ENCODE data around the gene KAZN.

The KAZN gene

DNA sequence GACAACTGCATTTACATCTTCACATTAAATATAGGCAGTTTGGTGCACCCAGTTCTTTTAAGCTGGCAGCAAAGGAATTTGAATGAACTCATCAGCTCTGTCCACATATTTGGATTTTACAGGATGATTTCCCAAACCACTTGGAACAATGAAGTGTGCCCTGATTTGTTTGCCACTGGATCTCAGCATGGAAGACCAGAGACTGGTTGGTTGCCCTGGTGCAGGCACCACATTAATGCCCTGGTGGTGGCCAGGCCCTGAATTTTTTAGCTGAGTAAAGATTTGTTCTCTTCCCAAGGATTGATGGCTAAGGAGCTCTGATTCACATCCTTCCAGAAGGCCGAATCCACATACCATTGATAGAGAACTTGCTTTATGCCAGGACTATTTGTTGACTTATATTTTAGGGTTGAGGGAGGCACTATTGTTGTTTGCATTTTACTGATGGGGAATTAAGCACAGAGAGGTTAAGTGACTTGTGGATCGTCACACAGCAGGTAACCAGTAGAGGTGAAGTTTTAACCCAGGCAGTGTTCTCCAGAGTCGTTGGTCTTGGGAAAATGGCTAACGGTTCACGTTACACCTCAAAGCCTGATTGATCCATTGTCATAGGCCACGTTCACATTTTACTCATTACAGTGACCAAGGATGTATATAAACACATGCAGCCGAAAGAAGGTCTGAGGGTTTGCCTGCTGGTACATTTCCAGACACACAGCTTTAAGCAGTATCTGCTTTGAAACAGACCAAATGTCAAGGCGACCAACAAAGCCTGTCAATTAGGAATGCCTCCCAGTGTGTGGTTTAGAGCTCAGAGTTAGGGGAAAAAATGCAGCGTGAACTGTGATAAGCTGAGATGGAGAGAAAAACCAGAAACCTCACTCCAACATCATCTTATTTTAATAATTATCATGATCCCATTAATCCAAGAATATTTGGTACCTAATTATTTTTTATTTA lies 50.7 kb downstream of the KAZN start:
- DNase-seq, result no peak

DNA sequence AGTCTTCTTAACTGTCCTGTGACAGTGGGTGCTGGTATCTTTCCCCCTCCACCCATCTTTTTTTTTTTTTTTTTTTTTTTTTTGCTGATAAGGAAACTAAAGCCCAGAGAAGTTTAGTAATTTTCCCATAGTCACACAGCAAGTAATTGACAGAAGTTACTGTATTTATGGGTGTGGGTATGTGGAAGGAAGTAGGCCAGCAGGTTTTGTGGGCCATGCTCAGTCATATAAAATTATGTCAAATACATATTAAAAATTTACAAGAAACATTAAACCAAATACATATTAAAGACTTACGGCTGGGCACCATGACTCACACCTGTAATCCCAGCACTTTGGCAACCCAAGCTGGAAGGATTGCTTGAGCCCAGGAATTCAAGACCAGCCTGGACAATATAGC lies 51.5 kb downstream of the KAZN start:
- DNase-seq, result no peak

GRCh38 chr1:14650951-14651350 lies 52.5 kb downstream of the KAZN start:
- no peak for DNase-seq

DNA sequence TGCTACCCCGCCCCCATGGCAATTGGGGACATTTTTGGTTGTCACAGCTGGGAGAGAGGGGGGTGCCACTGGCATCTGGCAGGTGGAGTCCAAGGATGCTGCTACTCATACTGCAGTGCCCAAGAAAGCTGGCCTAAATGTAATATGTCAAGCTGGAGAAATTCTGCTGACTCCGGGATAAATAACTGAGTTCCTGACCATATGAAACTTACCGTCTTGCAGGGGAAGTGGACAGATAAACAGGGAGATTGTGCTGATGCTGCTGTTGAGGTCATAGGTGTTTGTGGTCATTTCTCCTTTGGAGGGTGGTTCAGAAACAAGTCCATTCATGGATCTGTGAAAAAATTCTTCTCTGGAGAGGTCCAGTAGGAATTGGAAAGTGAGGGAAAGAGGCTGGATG lies 54.4 kb downstream of the KAZN start:
- no peak for DNase-seq

GRCh38 chr1:14653461-14653960 lies 55.0 kb downstream of the KAZN start:
- DNase-seq, result no peak

DNA sequence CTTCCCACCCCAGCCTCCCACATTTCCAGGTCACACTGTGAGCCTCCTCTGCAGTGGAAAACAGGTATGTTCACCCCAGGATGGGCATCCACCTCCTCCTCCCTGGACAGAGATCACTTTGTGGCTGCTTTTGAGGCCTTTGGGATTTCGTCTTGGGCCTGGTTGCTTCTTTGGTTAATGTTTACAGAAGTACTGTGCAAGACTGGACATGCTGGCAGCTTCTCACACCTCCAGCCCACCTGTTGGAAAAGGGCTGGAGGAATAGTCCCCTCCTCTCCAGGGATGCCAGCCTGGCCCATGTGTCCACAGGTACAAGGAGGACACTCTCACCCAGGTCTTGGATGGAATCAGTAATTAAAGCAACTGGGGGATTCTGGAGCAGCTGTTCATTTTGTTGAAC lies 56.1 kb downstream of the KAZN start:
- no peak for DNase-seq

GRCh38 chr1:14655385-14655784 lies 56.9 kb downstream of the KAZN start:
- DNase-seq, result no peak

GRCh38 chr1:14656384-14656937 lies 58.0 kb downstream of the KAZN start:
- DNase-seq, result no peak

DNA sequence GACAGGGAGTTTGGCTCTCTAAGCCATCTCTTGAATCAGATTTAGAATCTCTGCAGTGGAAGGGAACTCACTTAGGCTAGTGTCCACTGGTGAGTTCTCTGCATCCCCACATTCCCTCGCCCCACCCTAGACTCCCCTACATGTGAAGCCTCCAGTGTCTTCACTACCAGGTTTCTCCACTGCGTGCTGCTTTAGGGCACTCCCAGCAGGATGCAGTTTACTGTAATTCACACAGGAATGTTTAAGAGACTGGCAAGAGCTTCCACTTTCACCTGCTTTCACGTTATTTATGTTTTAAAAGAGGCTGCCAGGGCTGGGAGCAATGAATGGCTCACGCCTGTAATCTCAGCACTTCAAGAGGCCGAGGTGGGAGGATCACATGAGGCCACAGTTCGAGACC lies 60.2 kb downstream of the KAZN start:
- no peak for DNase-seq

- DNase-seq, result no peak
Observed at GRCh38 chr1:14659913-14660312, 61.4 kb downstream of the KAZN start.

- DNase-seq, result no peak
Observed at GRCh38 chr1:14660801-14661200, 62.3 kb downstream of the KAZN start.

GRCh38 chr1:14661222-14661621 lies 62.7 kb downstream of the KAZN start:
- no peak for DNase-seq

DNA sequence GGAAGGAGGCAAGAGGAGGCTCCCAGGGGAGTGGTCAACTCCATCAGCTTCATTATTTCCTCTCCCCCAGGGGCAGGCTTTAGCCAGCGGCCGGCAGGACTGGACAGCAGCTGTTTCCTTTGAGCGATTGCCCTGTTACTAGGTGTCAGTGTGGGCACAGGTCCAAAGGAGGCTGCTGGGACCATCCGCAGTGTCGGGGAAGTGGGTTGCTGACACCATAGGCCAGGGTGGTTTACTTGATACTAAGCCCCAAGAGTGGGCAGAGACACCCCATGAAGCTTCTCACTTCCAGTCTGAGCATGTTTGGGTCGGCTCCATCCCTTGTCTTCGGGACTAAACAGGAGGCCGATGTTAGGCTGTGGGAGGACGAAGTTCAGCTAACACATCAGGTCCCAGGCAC lies 63.6 kb downstream of the KAZN start:
- DNase-seq, result no peak

GRCh38 chr1:14663773-14664172 lies 65.3 kb downstream of the KAZN start:
- DNase-seq, result no peak

DNA sequence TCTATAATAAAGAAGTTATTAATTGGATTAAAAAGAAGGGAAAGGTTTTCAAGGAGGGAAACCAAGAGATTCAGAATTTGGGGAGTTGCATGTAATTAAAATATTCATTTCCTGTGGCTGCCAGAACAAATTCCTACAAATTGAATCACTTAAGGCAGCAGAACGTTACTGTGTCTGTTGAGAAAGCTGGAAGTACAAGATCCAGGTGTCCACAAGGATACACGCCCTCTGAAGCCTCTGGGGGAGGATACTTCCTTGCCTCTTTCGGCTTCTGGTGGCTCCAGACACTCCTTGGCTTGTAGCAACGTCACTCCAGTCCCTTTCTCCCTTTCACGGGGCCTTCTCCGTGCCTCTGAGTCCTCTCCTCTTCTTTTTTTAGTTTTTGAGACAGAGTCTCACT lies 67.9 kb downstream of the KAZN start:
- DNase-seq, result no peak

- no peak for DNase-seq
Observed at GRCh38 chr1:14666962-14667650, 68.6 kb downstream of the KAZN start.

DNA sequence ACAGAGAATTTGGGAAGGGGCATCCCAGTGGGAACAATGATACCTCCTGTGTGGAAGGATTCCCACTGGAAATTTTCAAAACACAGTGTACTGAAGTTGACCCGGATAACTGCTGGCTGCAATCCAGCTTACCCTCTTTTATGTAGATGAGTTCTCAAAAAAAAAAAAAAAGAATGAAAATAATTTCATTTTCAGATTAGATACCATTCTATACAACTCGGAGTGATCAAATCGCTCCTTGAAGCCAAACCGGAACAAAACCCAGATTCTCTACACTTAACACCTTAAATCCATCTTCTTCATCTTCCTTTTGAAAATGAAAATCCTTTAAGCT lies 69.1 kb downstream of the KAZN start:
- no peak for DNase-seq

- no peak for DNase-seq
Observed at GRCh38 chr1:14668538-14668937, 70.1 kb downstream of the KAZN start.

GRCh38 chr1:14672005-14672404 lies 73.5 kb downstream of the KAZN start:
- no peak for DNase-seq

DNA sequence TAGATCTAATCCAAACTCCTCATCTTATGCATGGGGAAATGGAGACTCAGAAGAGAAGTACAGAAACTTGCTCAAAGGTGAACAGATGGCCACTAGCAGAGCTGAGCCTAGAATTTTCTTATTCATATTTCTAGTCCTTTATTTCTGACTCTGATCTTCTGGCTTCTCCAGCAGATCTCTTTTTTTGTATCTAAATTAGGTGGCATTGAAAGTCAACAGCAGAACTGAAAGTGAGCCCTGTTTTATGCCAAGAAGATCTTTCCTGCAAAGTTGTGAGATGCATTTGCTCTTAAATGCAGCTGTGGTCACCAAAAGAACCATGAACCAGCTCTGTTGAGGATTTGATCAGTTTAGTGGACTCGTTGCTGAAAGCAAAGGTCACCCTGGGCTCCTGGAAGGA lies 75.5 kb downstream of the KAZN start:
- no peak for DNase-seq

DNA sequence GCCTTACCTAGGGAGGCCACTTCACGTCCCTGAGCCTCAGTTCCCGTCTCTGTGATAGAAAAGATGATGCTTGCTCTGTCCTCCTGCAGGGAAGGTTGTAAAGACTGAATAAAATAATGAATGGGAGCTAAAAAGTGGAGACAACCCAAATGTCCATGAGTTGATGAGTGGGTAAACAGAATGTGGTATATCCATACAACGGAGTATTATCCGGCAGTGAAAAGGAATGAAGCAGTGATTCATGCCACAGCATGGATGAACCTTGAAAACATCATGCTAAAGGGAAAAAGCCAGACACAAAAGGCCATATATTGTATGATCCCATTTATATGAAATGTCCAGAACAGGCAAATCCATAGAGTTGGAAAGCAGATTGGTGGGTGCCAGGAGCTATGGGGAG lies 77.9 kb downstream of the KAZN start:
- DNase-seq, result no peak

DNA sequence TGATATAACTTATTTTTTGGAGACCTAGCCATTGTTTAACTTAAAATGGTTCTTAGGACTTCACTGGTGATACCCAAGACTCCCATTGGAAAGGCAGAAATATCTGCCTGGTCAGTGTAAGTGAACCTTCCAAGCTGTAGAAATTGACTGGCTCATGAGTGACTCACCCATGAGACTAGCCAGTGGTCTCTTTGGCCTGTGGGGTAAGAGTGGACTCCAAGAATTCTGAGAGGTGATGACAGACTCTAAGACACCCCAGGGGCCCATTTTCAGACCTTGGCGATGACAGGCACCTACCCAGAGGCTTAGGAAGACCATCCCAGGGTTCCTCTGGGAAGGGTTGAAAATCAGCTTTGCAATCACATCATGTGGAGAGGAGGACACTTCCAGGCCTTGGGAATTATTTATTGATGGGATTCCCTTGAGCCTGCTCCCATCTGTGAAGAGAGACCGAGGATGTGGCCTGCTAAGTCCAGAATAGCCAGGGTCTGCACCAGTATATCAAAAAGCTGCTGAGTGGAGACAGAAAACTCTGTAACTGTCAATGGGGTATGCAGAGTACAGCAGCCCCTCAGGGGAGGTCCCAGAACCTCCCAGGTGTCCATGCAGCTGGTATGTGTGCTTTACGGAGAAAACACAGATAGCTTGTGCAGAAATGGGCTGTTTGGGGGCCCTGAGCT lies 78.9 kb downstream of the KAZN start:
- no peak for DNase-seq

DNA sequence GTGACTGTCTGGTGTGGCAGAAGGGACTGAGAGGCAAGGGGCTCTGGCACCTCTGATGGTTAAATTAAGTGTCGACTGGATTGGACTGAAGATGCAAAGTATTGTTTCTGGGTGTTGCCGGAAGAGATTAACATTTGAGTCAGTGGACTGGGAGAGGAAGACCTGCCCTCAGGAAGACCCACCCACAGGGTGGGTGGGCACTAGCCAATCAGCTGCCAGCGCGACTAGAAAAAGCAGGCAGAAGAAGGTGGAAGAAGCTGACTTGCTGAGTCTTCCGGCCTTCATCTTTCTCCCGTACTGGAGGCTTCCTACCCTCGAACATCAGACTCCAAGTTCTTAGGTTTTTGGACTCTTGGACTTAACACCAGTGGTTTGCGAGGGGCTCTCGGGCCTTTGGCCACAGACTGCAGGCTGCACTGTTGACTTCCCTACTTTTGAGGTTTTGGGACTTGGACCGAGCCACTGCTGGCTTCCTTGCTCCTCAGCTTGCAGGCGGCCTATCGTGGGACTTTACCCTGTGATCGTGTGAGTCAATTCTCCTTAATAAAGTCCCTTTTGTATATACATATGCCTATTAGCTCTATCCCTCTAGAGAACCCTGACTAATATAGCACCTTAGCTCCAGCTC lies 79.6 kb downstream of the KAZN start:
- DNase-seq, result no peak

Measured in central memory CD4-positive, alpha-beta T cell (primary cell).